Neural crest cell (in vitro differentiated cells): ENCODE measurements around the gene ZSWIM1. TPM values are rescaled to one million over a fixed set of nuclear protein-coding genes. Genes with fewer than 3 reads are reported as not detected.
A peak's percentile ranks its signal among the peaks of the same experiment; 100 is the strongest.

Source experiments
- DNase-seq: peaks from one replicate; pipeline ENCODE4 v3.0.0; 2021; ENCODE audit warnings: low read depth, mixed read lengths, low spot score
- H3K27ac Mint-ChIP-seq: one replicate; pipeline ENCODE4 v1.8.0; 2021; ENCODE audit warnings: mild to moderate bottlenecking, mixed read lengths; ENCODE audit not compliant: unreplicated experiment
- H3K27me3 Mint-ChIP-seq: 2 replicates; pipeline ENCODE4 v1.8.0; 2021; ENCODE audit warnings: low read depth, mild to moderate bottlenecking, mixed read lengths
- H3K36me3 Mint-ChIP-seq: 2 replicates; pipeline ENCODE4 v1.8.0; 2021; ENCODE audit warnings: low read depth, mild to moderate bottlenecking, mixed read lengths
- H3K4me1 Mint-ChIP-seq: 2 replicates; pipeline ENCODE4 v1.8.0; 2021; ENCODE audit warnings: mixed read lengths
- H3K4me3 Mint-ChIP-seq: one replicate; pipeline ENCODE4 v1.8.0; 2021; ENCODE audit warnings: mild to moderate bottlenecking, mixed read lengths
- H3K9me3 Mint-ChIP-seq: 2 replicates; pipeline ENCODE4 v1.8.0; 2021; ENCODE audit warnings: mixed read lengths
- total RNA-seq: library from RNA; stranded (reverse); gene quantifications from 2 replicates; pipeline ENCODE4 v1.2.1, GENCODE V29; 2021
- TF ChIP-seq, protein P1 (sequence below): fragments of 200-600 bp; sonication (generic); conservative IDR thresholded peaks from 2 replicates; pipeline ENCODE4 v1.5.0; 2021; ENCODE audit warnings: antibody characterized with exemption, mild to moderate bottlenecking

ZSWIM1 gene
- total RNA-seq, 1 donor from 2014 or later = 16.6 TPM

DNA sequence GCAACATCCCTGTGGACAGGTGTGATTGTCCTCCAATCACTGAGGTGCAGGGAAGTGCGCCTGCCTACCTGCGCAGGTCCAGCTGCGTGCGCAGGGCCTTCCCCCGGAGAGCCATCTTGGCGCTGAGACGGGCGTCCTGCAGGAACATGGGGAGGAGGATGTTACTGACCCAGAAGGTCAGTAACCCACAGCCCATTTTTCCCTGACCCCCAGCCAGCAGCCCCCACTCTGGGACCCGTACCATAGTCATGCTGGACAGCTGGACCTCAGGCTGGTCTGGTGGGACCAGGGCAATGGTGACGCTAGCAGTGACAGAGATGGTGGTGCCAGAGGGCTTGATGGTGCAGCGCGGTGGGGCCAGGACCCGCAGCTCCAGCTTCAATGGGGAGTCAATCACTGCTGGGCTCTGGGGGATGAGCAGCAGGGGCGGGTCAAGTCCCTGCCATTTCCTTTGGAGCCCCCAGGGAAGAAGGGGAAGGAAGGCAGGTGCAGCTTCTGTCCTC, 21.2 kb downstream of the ZSWIM1 start:
- Mint-ChIP-seq H3K9me3 (no peaks in the 10 kb centered on the region), H3K4me1 (no peaks in the 10 kb centered on the region), H3K4me3 (no peak overlapping the region), H3K27me3 (no peaks in the 10 kb centered on the region), H3K36me3 (peaks cover 1% of the 10 kb centered on the region), H3K27ac (no peak overlapping the region)
- TF ChIP-seq, protein P1, sequence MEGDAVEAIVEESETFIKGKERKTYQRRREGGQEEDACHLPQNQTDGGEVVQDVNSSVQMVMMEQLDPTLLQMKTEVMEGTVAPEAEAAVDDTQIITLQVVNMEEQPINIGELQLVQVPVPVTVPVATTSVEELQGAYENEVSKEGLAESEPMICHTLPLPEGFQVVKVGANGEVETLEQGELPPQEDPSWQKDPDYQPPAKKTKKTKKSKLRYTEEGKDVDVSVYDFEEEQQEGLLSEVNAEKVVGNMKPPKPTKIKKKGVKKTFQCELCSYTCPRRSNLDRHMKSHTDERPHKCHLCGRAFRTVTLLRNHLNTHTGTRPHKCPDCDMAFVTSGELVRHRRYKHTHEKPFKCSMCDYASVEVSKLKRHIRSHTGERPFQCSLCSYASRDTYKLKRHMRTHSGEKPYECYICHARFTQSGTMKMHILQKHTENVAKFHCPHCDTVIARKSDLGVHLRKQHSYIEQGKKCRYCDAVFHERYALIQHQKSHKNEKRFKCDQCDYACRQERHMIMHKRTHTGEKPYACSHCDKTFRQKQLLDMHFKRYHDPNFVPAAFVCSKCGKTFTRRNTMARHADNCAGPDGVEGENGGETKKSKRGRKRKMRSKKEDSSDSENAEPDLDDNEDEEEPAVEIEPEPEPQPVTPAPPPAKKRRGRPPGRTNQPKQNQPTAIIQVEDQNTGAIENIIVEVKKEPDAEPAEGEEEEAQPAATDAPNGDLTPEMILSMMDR = no peak
- no peak for DNase-seq

DNA sequence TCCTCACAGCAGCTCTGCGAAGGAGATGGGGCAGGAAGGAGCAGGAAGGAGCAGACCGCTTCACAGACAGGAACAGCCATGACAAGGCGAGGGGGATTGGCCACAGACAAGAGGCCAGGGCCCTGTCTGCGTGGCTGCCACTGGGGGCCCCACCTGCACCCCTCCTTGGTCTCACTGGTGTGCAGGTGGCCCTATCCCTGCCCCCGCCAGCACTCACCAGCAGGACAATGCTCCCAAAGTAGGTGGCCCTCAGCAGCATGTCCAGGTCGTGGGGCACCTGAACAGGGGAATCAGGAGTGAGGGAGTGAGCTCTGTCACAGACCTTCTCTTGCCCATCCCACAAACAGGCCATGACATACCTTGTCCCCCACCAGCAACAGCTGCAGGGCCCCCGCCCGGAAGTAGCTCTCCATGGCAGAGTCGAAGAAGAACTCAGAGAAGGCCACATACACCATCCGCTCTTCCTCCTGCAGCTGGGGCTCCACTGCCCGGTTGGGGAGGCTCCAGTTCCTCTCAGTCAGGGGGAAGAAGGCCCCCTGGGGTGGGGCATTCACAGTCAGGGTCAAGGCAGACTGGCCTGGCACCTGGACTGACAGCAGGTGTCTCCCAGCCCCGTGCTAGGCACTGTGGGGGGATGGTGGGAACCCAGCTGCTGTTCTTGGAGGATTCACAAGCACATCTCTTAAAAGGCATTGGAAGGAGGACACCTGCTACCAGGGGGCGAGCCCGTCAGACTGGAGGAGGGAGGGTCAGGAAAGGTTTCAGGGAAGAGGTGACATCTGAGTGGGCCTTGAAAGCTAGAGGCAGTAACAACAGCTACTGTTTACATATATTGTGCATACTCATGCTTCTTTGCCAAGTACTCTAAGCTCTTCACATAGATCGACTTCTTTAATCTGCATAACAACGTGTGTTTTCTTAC, 23.8 kb downstream of the ZSWIM1 start:
- H3K27ac Mint-ChIP-seq = no peak overlapping the region
- H3K4me3 Mint-ChIP-seq = no peak overlapping the region
- peaks cover 7% of the 10 kb centered on the region for H3K36me3 Mint-ChIP-seq
- TF ChIP-seq, protein P1 = no peak
- H3K4me1 Mint-ChIP-seq = peaks cover 4% of the 10 kb centered on the region
- H3K9me3 Mint-ChIP-seq = no peaks in the 10 kb centered on the region
- no peak for DNase-seq
- H3K27me3 Mint-ChIP-seq = no peaks in the 10 kb centered on the region

DNA sequence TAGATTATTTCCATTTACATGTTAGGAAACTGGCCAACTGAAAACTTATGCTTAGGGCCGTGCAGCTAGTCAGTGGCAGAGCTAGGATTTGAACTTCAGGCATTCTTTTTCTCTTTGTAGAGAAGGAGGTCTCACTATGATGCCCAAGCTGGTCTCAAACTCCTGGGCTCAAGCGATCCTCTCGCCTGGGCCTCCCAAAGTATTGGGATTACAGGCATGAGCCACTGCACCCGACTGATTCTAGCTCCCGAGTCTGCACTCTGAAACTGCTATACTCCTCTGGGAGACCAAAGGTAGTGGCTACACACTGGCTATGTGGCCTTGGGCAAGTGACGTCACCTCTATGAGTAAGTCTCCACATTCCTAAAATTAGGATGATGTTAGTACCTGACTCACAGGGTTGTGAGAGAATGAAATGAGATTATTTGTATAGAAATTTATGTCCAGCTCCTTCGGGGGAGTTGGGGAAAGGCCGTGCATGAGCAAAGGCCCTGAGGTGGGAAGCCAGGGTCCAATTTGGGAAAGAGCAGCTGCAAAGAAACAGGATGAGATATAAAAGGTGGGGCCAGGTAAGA, 24.6 kb downstream of the ZSWIM1 start:
- H3K27me3 Mint-ChIP-seq = no peaks in the 10 kb centered on the region
- H3K9me3 Mint-ChIP-seq = no peaks in the 10 kb centered on the region
- peaks cover 10% of the 10 kb centered on the region for H3K4me1 Mint-ChIP-seq
- TF ChIP-seq, protein P1 = no peak
- no peak overlapping the region for H3K4me3 Mint-ChIP-seq
- H3K36me3 Mint-ChIP-seq = peaks cover 7% of the 10 kb centered on the region
- no peak for DNase-seq
- H3K27ac Mint-ChIP-seq = no peak overlapping the region

DNA sequence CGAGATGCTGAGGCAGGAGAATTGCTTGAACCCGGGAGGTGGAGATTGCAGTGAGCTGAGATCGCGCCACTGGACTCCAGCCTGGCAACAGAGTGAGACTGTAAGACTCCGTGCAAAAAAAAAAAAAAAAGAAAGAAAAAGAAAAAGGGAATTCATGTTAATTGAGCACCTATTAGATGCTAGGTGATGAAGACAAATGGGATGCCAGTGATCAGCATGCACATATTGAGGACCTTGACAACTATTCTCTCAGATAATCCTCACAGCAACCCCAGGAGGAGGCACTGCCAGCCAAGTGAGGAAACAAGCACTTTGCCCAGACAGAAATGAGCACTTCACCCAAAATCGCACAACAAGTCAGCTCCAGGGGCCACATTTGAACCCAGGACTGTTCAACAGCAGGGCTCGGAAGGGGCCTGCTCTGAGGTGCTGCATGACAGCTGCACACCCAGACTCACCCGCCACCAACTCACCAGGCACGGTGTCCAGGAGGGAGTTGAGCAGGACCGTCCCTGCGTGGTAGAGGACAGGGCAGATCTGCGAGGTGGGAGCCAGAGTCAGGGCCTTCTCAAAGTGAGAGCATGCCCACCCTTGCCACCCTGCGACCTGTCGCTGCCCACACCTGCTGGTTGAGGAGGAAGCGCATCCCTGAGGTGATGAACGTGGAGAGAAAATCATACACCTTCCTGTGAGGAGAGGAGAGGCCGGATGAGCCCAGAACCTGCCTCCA, 26.4 kb downstream of the ZSWIM1 start:
- H3K36me3 Mint-ChIP-seq = peaks cover 7% of the 10 kb centered on the region
- H3K4me1 Mint-ChIP-seq = peaks cover 19% of the 10 kb centered on the region
- no peaks in the 10 kb centered on the region for H3K27me3 Mint-ChIP-seq
- TF ChIP-seq, protein P1 = no peak
- DNase-seq = no peak
- H3K27ac Mint-ChIP-seq = no peak overlapping the region
- no peak overlapping the region for H3K4me3 Mint-ChIP-seq
- H3K9me3 Mint-ChIP-seq = no peaks in the 10 kb centered on the region

DNA sequence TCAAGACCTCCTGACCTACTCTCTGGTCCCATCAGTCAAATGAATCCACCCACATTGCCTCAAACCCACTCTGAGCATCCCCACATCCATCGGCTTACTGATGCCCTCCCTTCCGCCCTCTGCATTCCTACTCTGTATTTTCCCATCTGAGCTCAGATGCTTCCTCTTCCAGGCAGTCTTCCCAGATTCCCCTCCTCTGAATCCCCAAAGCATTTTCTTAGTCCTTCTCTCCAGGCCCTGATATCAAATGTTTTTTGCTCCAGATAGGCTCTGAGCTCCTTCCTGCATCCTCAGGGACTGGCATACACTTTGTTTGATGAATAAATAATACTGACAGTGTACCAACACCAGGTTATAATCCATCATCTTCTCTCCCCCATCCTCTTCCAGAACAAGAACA, 27.1 kb downstream of the ZSWIM1 start:
- Mint-ChIP-seq H3K4me1 (peaks cover 20% of the 10 kb centered on the region), H3K4me3 (peak overlapping the region; percentile 55), H3K36me3 (peaks cover 7% of the 10 kb centered on the region), H3K9me3 (no peaks in the 10 kb centered on the region), H3K27ac (no peak overlapping the region), H3K27me3 (no peaks in the 10 kb centered on the region)
- no peak for DNase-seq
- TF ChIP-seq, protein P1 = no peak
